Panc1 (cell line): ENCODE data around the gene DLGAP5.

Source experiments
- POLR2AphosphoS5 ChIP-seq: IDR thresholded peaks from 2 replicates; pipeline ENCODE4 v1.6.1; 2012; ENCODE audit warnings: mild to moderate bottlenecking, low read depth, low read length, moderate library complexity
- REST ChIP-seq, 2 experiments: IDR thresholded peaks; 2 replicates each; pipeline ENCODE4 v1.6.1; 2011 to 2012; ENCODE audit warnings: low read depth in 2 of 2, control low read depth in 1 of 2, low read length in 1 of 2, mild to moderate bottlenecking in 1 of 2, moderate library complexity in 1 of 2; ENCODE audit not compliant: insufficient read depth in 1 of 2
- SIN3A ChIP-seq: IDR thresholded peaks from 2 replicates; pipeline ENCODE4 v1.6.1; 2012; ENCODE audit warnings: low read depth, mild to moderate bottlenecking, low read length, moderate library complexity, borderline replicate concordance; ENCODE audit not compliant: insufficient read depth
- TF ChIP-seq, protein P1 (sequence below): fragments of 450-650 bp; IDR thresholded peaks from 2 replicates; pipeline ENCODE4 v1.5.1; 2017; ENCODE audit warnings: mild to moderate bottlenecking

- TF ChIP-seq, protein P1, sequence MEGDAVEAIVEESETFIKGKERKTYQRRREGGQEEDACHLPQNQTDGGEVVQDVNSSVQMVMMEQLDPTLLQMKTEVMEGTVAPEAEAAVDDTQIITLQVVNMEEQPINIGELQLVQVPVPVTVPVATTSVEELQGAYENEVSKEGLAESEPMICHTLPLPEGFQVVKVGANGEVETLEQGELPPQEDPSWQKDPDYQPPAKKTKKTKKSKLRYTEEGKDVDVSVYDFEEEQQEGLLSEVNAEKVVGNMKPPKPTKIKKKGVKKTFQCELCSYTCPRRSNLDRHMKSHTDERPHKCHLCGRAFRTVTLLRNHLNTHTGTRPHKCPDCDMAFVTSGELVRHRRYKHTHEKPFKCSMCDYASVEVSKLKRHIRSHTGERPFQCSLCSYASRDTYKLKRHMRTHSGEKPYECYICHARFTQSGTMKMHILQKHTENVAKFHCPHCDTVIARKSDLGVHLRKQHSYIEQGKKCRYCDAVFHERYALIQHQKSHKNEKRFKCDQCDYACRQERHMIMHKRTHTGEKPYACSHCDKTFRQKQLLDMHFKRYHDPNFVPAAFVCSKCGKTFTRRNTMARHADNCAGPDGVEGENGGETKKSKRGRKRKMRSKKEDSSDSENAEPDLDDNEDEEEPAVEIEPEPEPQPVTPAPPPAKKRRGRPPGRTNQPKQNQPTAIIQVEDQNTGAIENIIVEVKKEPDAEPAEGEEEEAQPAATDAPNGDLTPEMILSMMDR: no peak
- TF ChIP-seq POLR2AphosphoS5 (no peak), SIN3A (no peak), REST (IDR thresholded peaks at IDR 0.05; ENCODE audit: insufficient read depth in 1 of 2, low read depth in 2 of 2, low read length in 1 of 2) (no peak)
Observed at GRCh38 chr14:55128386-55129085, 62.8 kb downstream of the DLGAP5 start.
